ENCODE results near the gene NADK2.
A peak's percentile ranks its signal among the peaks of the same experiment; 100 is the strongest.
"Not testable (repeated sequence)": the region's sequence is repeated elsewhere in the genome, so short reads cannot be mapped to it uniquely, and the experiment has no call there.

Gene NADK2

GRCh38 chr5:36241631-36242533 lies at the start of gene NADK2:
NADK2 (minus strand) TSS chr5:36241925; CDS start chr5:36241798, 127 bp downstream.
- TF ChIP-seq Cebpa-rat (IDR thresholded peaks at IDR 0.05): peak; percentile 54; the same call in 1 of the 2 replicates
- H3K9ac ChIP-seq: peak within 1 kb of the TSS; percentile 98
- no peaks in the 10 kb centered on the region for H3K36me3 ChIP-seq
- H3K27ac ChIP-seq: peak within 1 kb of the TSS; percentile 98
- peak within 1 kb of the TSS; percentile 95 for H3K4me3 ChIP-seq
- peak within 1 kb of the TSS; percentile 88 for H3K4me2 ChIP-seq
- peaks cover 34% of the 10 kb centered on the region; the same call in 1 of the 2 replicates for H4K20me1 ChIP-seq
- H3K4me1 ChIP-seq: peaks cover 46% of the 10 kb centered on the region
- H3K9me3 ChIP-seq: no peaks in the 10 kb centered on the region
- H3K27me3 ChIP-seq: no peaks in the 10 kb centered on the region

GRCh38 chr5:36285837-36286615 lies 44.3 kb upstream of the NADK2 start:
- no peak overlapping the region for H3K27ac ChIP-seq
- no peak overlapping the region for H3K9ac ChIP-seq
- no peak for TF ChIP-seq Cebpa-rat (IDR thresholded peaks at IDR 0.05)
- H4K20me1 ChIP-seq: no peaks in the 10 kb centered on the region
- H3K9me3 ChIP-seq: no peaks in the 10 kb centered on the region
- H3K27me3 ChIP-seq: no peaks in the 10 kb centered on the region
- no peaks in the 10 kb centered on the region for H3K36me3 ChIP-seq
- H3K4me1 ChIP-seq: no peaks in the 10 kb centered on the region
- no peak overlapping the region for H3K4me2 ChIP-seq
- H3K4me3 ChIP-seq: no peak overlapping the region

- H4K20me1 ChIP-seq, H3K4me2 ChIP-seq, H3K27me3 ChIP-seq, H3K4me3 ChIP-seq, H3K9me3 ChIP-seq, H3K27ac ChIP-seq, H3K36me3 ChIP-seq, H3K9ac ChIP-seq: not testable (repeated sequence)
- H3K4me1 ChIP-seq: peaks cover 10% of the 10 kb centered on the region
Measured at GRCh38 chr5:36283775-36284174, 42.0 kb upstream of the NADK2 start.

GRCh38 chr5:36281626-36282025 lies 39.9 kb upstream of the NADK2 start:
- H3K4me3 ChIP-seq: no peak overlapping the region
- H3K4me1 ChIP-seq: peaks cover 10% of the 10 kb centered on the region
- H3K9ac ChIP-seq: no peak overlapping the region
- no peak for TF ChIP-seq Cebpa-rat (IDR thresholded peaks at IDR 0.05)
- no peaks in the 10 kb centered on the region for H3K36me3 ChIP-seq
- no peak overlapping the region for H3K27ac ChIP-seq
- no peak overlapping the region for H3K4me2 ChIP-seq
- no peaks in the 10 kb centered on the region for H3K27me3 ChIP-seq
- no peaks in the 10 kb centered on the region for H3K9me3 ChIP-seq
- H4K20me1 ChIP-seq: no peaks in the 10 kb centered on the region

GRCh38 chr5:36279054-36279698 lies 37.5 kb upstream of the NADK2 start:
- peak overlapping the region; percentile 21 for H3K4me2 ChIP-seq

GRCh38 chr5:36277521-36278176 lies 35.9 kb upstream of the NADK2 start:
- Histone ChIP-seq H3K4me2 (no peak overlapping the region), H3K9ac (no peak overlapping the region), H3K9me3 (no peaks in the 10 kb centered on the region), H3K27ac (no peak overlapping the region), H4K20me1 (no peaks in the 10 kb centered on the region), H3K36me3 (no peaks in the 10 kb centered on the region), H3K27me3 (no peaks in the 10 kb centered on the region), H3K4me3 (no peak overlapping the region), H3K4me1 (peaks cover 10% of the 10 kb centered on the region)
- TF ChIP-seq Cebpa-rat (IDR thresholded peaks at IDR 0.05): no peak

More at GRCh38 chr5:36279054-36279698, 37.5 kb upstream of the NADK2 start:
- Histone ChIP-seq H3K27me3 (no peaks in the 10 kb centered on the region), H3K27ac (no peak overlapping the region), H3K9me3 (no peaks in the 10 kb centered on the region), H4K20me1 (no peaks in the 10 kb centered on the region), H3K36me3 (no peaks in the 10 kb centered on the region), H3K9ac (no peak overlapping the region), H3K4me1 (peaks cover 10% of the 10 kb centered on the region), H3K4me3 (no peak overlapping the region)
- TF ChIP-seq Cebpa-rat (IDR thresholded peaks at IDR 0.05): no peak

- TF ChIP-seq Cebpa-rat (IDR thresholded peaks at IDR 0.05): no peak
Measured at GRCh38 chr5:36276864-36277263, 35.1 kb upstream of the NADK2 start.

GRCh38 chr5:36273809-36274526 lies 32.2 kb upstream of the NADK2 start:
- Histone ChIP-seq H3K27me3 (no peaks in the 10 kb centered on the region), H3K4me1 (peaks cover 10% of the 10 kb centered on the region), H3K27ac (no peak overlapping the region), H3K4me3 (no peak overlapping the region), H3K36me3 (no peaks in the 10 kb centered on the region), H3K4me2 (no peak overlapping the region), H4K20me1 (no peaks in the 10 kb centered on the region), H3K9ac (no peak overlapping the region), H3K9me3 (no peaks in the 10 kb centered on the region)
- no peak for TF ChIP-seq Cebpa-rat (IDR thresholded peaks at IDR 0.05)

More at GRCh38 chr5:36276864-36277263, 35.1 kb upstream of the NADK2 start:
- Histone ChIP-seq H3K4me3 (no peak overlapping the region), H3K9ac (no peak overlapping the region), H3K36me3 (no peaks in the 10 kb centered on the region), H4K20me1 (no peaks in the 10 kb centered on the region), H3K4me2 (no peak overlapping the region), H3K27ac (no peak overlapping the region), H3K4me1 (peaks cover 10% of the 10 kb centered on the region), H3K27me3 (no peaks in the 10 kb centered on the region), H3K9me3 (no peaks in the 10 kb centered on the region)
